HepG2 (cell line): Measurements from ENCODE around the gene PARK7. TPM values are rescaled to one million over a fixed set of nuclear protein-coding genes. Genes with fewer than 3 reads are reported as not detected.
A peak's percentile ranks its signal among the peaks of the same experiment; 100 is the strongest.

ENCODE experiments used
- ATAC-seq: fragments of 200-7000 bp; cut with Tn5 transposase; 3 replicates; pipeline ENCODE4 v1.9.1; 2020; ENCODE audit warnings: mild to moderate bottlenecking, moderate library complexity
- BruUV-seq: library from RNA; stranded (reverse); fragments of 400-500 nt; replicated peaks from 2 replicates; lab custom pipeline; 2021; lab: Mats Ljungman, UMichigan
- CTCF ChIA-PET: fragments of 300-600 bp; formaldehyde crosslinking; extraction: SDS; loops from one replicate; lab custom pipeline; 2021; ENCODE audit warnings: low total read pairs, inconsistent platforms, low intra/inter-chr PET ratio; lab: Yijun Ruan, JAX
- POLR2A ChIA-PET: fragments of 350-600 bp; sonication (Branson Sonifier 250); formaldehyde crosslinking; loops from one replicate; lab custom pipeline; 2020; ENCODE audit warnings: antibody characterized with exemption, inconsistent platforms; lab: Yijun Ruan, JAX
- DNase-seq: peaks from one replicate; pipeline ENCODE4 v3.0.0-alpha.2; 2015; ENCODE audit warnings: low spot score
- FAIRE-seq: peaks from 3 replicates; lab custom pipeline; 2011; peaks lifted over from hg19 to GRCh38; lab: Jason Lieb, UNC
- H2AFZ ChIP-seq: one replicate; pipeline ENCODE4 v1.6.1; 2011; ENCODE audit warnings: low read length, inconsistent platforms
- H3K27ac ChIP-seq: fragments of 300-600 bp; 3 replicates; pipeline ENCODE4 v1.8.0; 2011; ENCODE audit warnings: mixed run types, mild to moderate bottlenecking, mixed read lengths, low read length, inconsistent platforms; ENCODE audit not compliant: insufficient read depth; ENCODE audit errors: extremely low read length
- H3K27me3 ChIP-seq, 2 experiments: fragments of 200-600 bp in 1 of 2; 2 replicates in 1 of 2; 3 replicates in 1 of 2; pipeline versions ENCODE4 v1.6.0 to v1.8.0; 2011; ENCODE audit warnings: low read length in 2 of 2, mild to moderate bottlenecking in 2 of 2, moderate library complexity in 2 of 2, inconsistent platforms in 1 of 2; ENCODE audit not compliant: insufficient read depth in 2 of 2, control insufficient read depth in 1 of 2
- H3K36me3 ChIP-seq, 2 experiments: fragments of 200-600 bp in 1 of 2; replicated peaks in 1 of 2; 2 replicates in 1 of 2; 3 replicates in 1 of 2; pipeline versions ENCODE4 v1.5.1 to v1.8.0; 2011; ENCODE audit warnings: low read length in 2 of 2, inconsistent platforms in 1 of 2; ENCODE audit not compliant: insufficient read depth in 2 of 2, control insufficient read depth in 1 of 2
- H3K4me1 ChIP-seq: 2 replicates; pipeline ENCODE4 v1.5.1; 2012; ENCODE audit warnings: low read length, inconsistent platforms; ENCODE audit not compliant: insufficient read depth
- H3K4me2 ChIP-seq: 2 replicates; pipeline ENCODE4 v1.6.0; 2011; ENCODE audit warnings: low read depth, low read length, inconsistent platforms
- H3K4me3 ChIP-seq, 3 experiments: fragments of 200-600 bp in 1 of 3; sonication (generic), shearing (Covaris generic) in 1 of 3; replicated peaks in 1 of 3; 2 replicates each; pipeline ENCODE4 v1.5.1; 2011 to 2016; ENCODE audit warnings: low read length in 3 of 3, inconsistent platforms in 2 of 3, low read depth in 2 of 3, mild to moderate bottlenecking in 2 of 3, control low read depth in 1 of 3, mixed read lengths in 1 of 3; ENCODE audit not compliant: insufficient read depth in 1 of 3
- H3K79me2 ChIP-seq: one replicate; pipeline ENCODE4 v1.6.1; 2011; ENCODE audit warnings: low read length, inconsistent platforms; ENCODE audit not compliant: insufficient read depth
- H3K9ac ChIP-seq: 2 replicates; pipeline ENCODE4 v1.6.0; 2011; ENCODE audit warnings: mild to moderate bottlenecking, low read depth, low read length, inconsistent platforms; ENCODE audit not compliant: insufficient read depth
- H3K9me3 ChIP-seq: 2 replicates; pipeline ENCODE4 v1.5.1; 2012; ENCODE audit warnings: mild to moderate bottlenecking, low read length
- H4K20me1 ChIP-seq: 2 replicates; pipeline ENCODE4 v1.6.0; 2011; ENCODE audit warnings: inconsistent platforms, mild to moderate bottlenecking, low read length, moderate library complexity; ENCODE audit not compliant: insufficient read depth
- ATF5 ChIP-seq: sonication (generic); formaldehyde crosslinking; IDR thresholded peaks from 2 replicates; pipeline ENCODE4 v1.4.0; 2020; ENCODE audit warnings: mild to moderate bottlenecking, low read depth, missing genetic modification reagents
- BORCS8-MEF2B ChIP-seq: sonication (generic); formaldehyde crosslinking; IDR thresholded peaks from 2 replicates; pipeline ENCODE4 v1.8.0; 2022; ENCODE audit warnings: mild to moderate bottlenecking, missing genetic modification reagents
- ELF4 ChIP-seq: sonication (generic); formaldehyde crosslinking; IDR thresholded peaks from 2 replicates; pipeline ENCODE4 v1.5.0; 2020; ENCODE audit warnings: missing genetic modification reagents, mild to moderate bottlenecking, moderate library complexity, borderline replicate concordance
- MAFF ChIP-seq: IDR thresholded peaks from 2 replicates; pipeline ENCODE4 v1.6.1; 2011; ENCODE audit warnings: low read depth, low read length, improper control_type of control experiment
- MAFK ChIP-seq, 2 experiments: IDR thresholded peaks in 1 of 2; conservative IDR thresholded peaks in 1 of 2; 2 replicates each; pipeline ENCODE4 v1.6.1; 2011; ENCODE audit warnings: improper control_type of control experiment in 2 of 2, low read length in 2 of 2
- PHF5A ChIP-seq: IDR thresholded peaks from one replicate; pipeline ENCODE4 v1.6.1; 2018; ENCODE audit warnings: low read depth, missing genetic modification reagents; ENCODE audit not compliant: unreplicated experiment
- POLR2A ChIP-seq, 2 experiments: IDR thresholded peaks; 2 replicates each; pipeline ENCODE4 v1.6.1; 2011; ENCODE audit warnings: low read depth in 2 of 2, low read length in 2 of 2, mild to moderate bottlenecking in 1 of 2, moderate library complexity in 1 of 2; ENCODE audit not compliant: insufficient read depth in 1 of 2
- SMYD3 ChIP-seq: sonication (generic); formaldehyde crosslinking; IDR thresholded peaks from 2 replicates; pipeline ENCODE4 v1.8.1; 2023; ENCODE audit warnings: mild to moderate bottlenecking, missing genetic modification reagents
- ZC3H4 ChIP-seq: sonication (generic); formaldehyde crosslinking; IDR thresholded peaks from 2 replicates; pipeline ENCODE4 v1.4.0; 2020; ENCODE audit warnings: missing genetic modification reagents, borderline replicate concordance
- ZNF160 ChIP-seq: sonication (generic); formaldehyde crosslinking; IDR thresholded peaks from 2 replicates; pipeline ENCODE4 v1.8.0; 2022; ENCODE audit warnings: mild to moderate bottlenecking, inconsistent platforms, missing genetic modification reagents
- WGBS: methylation state at CpG from one replicate; pipeline ENCODE4 v1.1.6; 2017; ENCODE audit warnings: low lambda C conversion rate; 5-methylcytosine and 5-hydroxymethylcytosine counted together
- in situ Hi-C: cut with HindIII; loops from 2 replicates; pipeline ENCODE4 v1.10.0; 2017; ENCODE audit warnings: low pct_unique_long_range_greater_than_20kb; ENCODE audit not compliant: extremely low pct_ligation_motif_present
- intact Hi-C: fragments of 100-400 bp; cut with micrococcal nuclease; formaldehyde crosslinking; loops from one replicate; pipeline ENCODE4 v1.10.0; 2022; ENCODE audit not compliant: unreplicated experiment
- polyA plus RNA-seq, 8 experiments: library from polyadenylated mRNA; depleted of rRNA in 3 of 8; stranded (reverse) in 7 of 8; unstranded in 1 of 8; fragments of >200 nt; fragmentation: Illumina TruSeq in 4 of 8; extraction: Trizol in 4 of 8; gene quantifications; 2 replicates each; pipeline versions ENCODE4 v1.2.1 to v1.2.3, GENCODE V29; 2011 to 2016; ENCODE audit warnings: low read depth in 4 of 8, missing spikeins in 1 of 8, mixed read lengths in 1 of 8; ENCODE audit not compliant: insufficient read depth in 1 of 8
- total RNA-seq, 5 experiments: library from RNA; depleted of rRNA; stranded (reverse); fragments of >200 nt; fragmentation: Illumina TruSeq; extraction: Trizol; gene quantifications; 2 replicates each; pipeline ENCODE4 v1.2.3, GENCODE V29; 2016; ENCODE audit warnings: low read depth in 1 of 5
- TF ChIP-seq, protein P1 (sequence below): sonication (generic); formaldehyde crosslinking; IDR thresholded peaks from 2 replicates; pipeline ENCODE4 v1.5.0; 2020; ENCODE audit warnings: missing genetic modification reagents
- TF ChIP-seq, protein P2 (sequence below): sonication (generic); formaldehyde crosslinking; IDR thresholded peaks from 2 replicates; pipeline ENCODE4 v1.4.0; 2020; ENCODE audit warnings: missing genetic modification reagents

The PARK7 gene
- total and polyA plus RNA-seq, 2 of the 13 experiments (the other 11 are each of a cell fraction or from before 2014, with no cell fraction given) = 212 to 296 TPM

- ChIA-PET CTCF (no interaction called here), POLR2A (no interaction called here)
- Histone ChIP-seq H3K36me3 (peaks cover 28 to 42% of the 10 kb centered on the region in 2 experiments), H3K4me3 (no peak overlapping the region), H3K4me1 (peaks cover 58% of the 10 kb centered on the region), H4K20me1 (peaks cover 95% of the 10 kb centered on the region), H3K4me2 (no peak overlapping the region), H3K79me2 (peaks cover 50% of the 10 kb centered on the region), H3K9me3 (no peaks in the 10 kb centered on the region), H2AFZ (no peak overlapping the region), H3K27me3 (no peaks in the 10 kb centered on the region), H3K9ac (no peak overlapping the region), H3K27ac (no peak overlapping the region)
- in situ Hi-C loops = loop anchor here (10.0 kb wide), 1 partner anchor 302 kb away; the partner anchor contains the start of gene SLC45A1
- WGBS = 81% methylated on average over 4 of the region's 4 CpGs
- DNase-seq = no peak
- no peak for ATAC-seq
- TF ChIP-seq ELF4 (CRISPR knock-in tag) = 0 out of 2 replicates have a peak, but pooled peaks have one; percentile 31
- TF ChIP-seq MAFF = peak; percentile 67; the same call in 1 of the 2 replicates
- TF ChIP-seq, protein P1, sequence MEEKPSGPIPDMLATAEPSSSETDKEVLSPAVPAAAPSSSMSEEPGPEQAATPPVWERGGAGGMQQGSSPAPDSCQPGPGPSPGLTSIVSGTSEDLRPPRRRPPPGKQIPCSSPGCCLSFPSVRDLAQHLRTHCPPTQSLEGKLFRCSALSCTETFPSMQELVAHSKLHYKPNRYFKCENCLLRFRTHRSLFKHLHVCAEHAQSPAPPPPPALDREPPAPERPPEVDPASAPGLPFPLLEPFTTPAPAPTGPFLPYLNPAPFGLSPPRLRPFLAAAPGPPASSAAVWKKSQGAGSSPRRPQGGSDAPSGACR (CRISPR knock-in tag) = no peak
- TF ChIP-seq BORCS8-MEF2B (CRISPR knock-in tag) = no peak
- TF ChIP-seq PHF5A (CRISPR knock-in tag) = peak; percentile 48
- TF ChIP-seq SMYD3 (CRISPR knock-in tag) = 0 out of 2 replicates have a peak, but pooled peaks have one; percentile 34
- no peak for TF ChIP-seq ZC3H4 (CRISPR knock-in tag)
- TF ChIP-seq POLR2A (IDR thresholded peaks at IDR 0.05; ENCODE audit: insufficient read depth in 1 of 2, low read depth in 2 of 2, low read length in 2 of 2) = 0 out of 4 replicates have a peak, but pooled peaks of 1 of the 2 experiments have one; percentile 6
- TF ChIP-seq MAFK (conservative IDR thresholded peaks at IDR 0.05 in 1 of 2, IDR thresholded peaks at IDR 0.05 in 1 of 2; ENCODE audit: low read length in 2 of 2) = peak; percentile 57 to 80
- TF ChIP-seq ATF5 = no peak
- TF ChIP-seq, protein P2, sequence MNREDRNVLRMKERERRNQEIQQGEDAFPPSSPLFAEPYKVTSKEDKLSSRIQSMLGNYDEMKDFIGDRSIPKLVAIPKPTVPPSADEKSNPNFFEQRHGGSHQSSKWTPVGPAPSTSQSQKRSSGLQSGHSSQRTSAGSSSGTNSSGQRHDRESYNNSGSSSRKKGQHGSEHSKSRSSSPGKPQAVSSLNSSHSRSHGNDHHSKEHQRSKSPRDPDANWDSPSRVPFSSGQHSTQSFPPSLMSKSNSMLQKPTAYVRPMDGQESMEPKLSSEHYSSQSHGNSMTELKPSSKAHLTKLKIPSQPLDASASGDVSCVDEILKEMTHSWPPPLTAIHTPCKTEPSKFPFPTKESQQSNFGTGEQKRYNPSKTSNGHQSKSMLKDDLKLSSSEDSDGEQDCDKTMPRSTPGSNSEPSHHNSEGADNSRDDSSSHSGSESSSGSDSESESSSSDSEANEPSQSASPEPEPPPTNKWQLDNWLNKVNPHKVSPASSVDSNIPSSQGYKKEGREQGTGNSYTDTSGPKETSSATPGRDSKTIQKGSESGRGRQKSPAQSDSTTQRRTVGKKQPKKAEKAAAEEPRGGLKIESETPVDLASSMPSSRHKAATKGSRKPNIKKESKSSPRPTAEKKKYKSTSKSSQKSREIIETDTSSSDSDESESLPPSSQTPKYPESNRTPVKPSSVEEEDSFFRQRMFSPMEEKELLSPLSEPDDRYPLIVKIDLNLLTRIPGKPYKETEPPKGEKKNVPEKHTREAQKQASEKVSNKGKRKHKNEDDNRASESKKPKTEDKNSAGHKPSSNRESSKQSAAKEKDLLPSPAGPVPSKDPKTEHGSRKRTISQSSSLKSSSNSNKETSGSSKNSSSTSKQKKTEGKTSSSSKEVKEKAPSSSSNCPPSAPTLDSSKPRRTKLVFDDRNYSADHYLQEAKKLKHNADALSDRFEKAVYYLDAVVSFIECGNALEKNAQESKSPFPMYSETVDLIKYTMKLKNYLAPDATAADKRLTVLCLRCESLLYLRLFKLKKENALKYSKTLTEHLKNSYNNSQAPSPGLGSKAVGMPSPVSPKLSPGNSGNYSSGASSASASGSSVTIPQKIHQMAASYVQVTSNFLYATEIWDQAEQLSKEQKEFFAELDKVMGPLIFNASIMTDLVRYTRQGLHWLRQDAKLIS (CRISPR knock-in tag) = 0 out of 2 replicates have a peak, but pooled peaks have one; percentile 23
- no peak for TF ChIP-seq ZNF160 (CRISPR knock-in tag)
- BruUV-seq = no TSS peak
- FAIRE-seq = no peak
- intact Hi-C loops = no loop called here
Observed at GRCh38 chr1:8012955-8013354, 51.4 kb downstream of the PARK7 start.
